OCI-LY1 (cell line): ENCODE measurements around the gene SLC32A1.

Experiments used
- H2AFZ ChIP-seq: fragments of 200-600 bp; sonication (generic), shearing (Covaris generic); 2 replicates; pipeline ENCODE4 v1.6.0; 2014; ENCODE audit warnings: antibody characterized with exemption, mild to moderate bottlenecking, low read length
- H3F3A ChIP-seq: fragments of 200-600 bp; sonication (generic), shearing (Covaris generic); 2 replicates; pipeline ENCODE4 v1.6.0; 2014; ENCODE audit warnings: mild to moderate bottlenecking, antibody characterized with exemption, low read length, moderate library complexity; ENCODE audit not compliant: insufficient read depth
- H3K27ac ChIP-seq: fragments of 200-600 bp; sonication (generic); 2 replicates; pipeline ENCODE4 v1.5.1; 2014; ENCODE audit warnings: low read length, mixed run types, mild to moderate bottlenecking, low read depth; ENCODE audit not compliant: poor library complexity, severe bottlenecking
- H3K27me3 ChIP-seq: fragments of 200-600 bp; sonication (generic); 2 replicates; pipeline ENCODE4 v1.6.0; 2014; ENCODE audit warnings: antibody characterized with exemption, mild to moderate bottlenecking, low read length, moderate library complexity; ENCODE audit not compliant: insufficient read depth
- H3K36me3 ChIP-seq: fragments of 200-600 bp; sonication (generic); 2 replicates; pipeline ENCODE4 v1.6.1; 2014; ENCODE audit warnings: mild to moderate bottlenecking, antibody characterized with exemption, low read length, moderate library complexity, mixed read lengths; ENCODE audit not compliant: insufficient read depth
- H3K4me1 ChIP-seq: fragments of 200-600 bp; sonication (generic); 2 replicates; pipeline ENCODE4 v1.5.1; 2014; ENCODE audit warnings: mild to moderate bottlenecking, low read length, moderate library complexity; ENCODE audit not compliant: insufficient read depth, severe bottlenecking
- H3K4me2 ChIP-seq: fragments of 200-600 bp; sonication (generic), shearing (Covaris generic); 2 replicates; pipeline ENCODE4 v1.6.1; 2014; ENCODE audit warnings: low read length
- H3K4me3 ChIP-seq: fragments of 200-600 bp; sonication (generic); 2 replicates; pipeline ENCODE4 v1.5.1; 2014; ENCODE audit warnings: low read length, low read depth, mild to moderate bottlenecking, mixed read lengths; ENCODE audit not compliant: poor library complexity, severe bottlenecking
- H3K79me2 ChIP-seq: fragments of 200-600 bp; shearing (Covaris generic); 2 replicates; pipeline ENCODE4 v1.6.1; 2016; ENCODE audit warnings: mixed run types, low read length, mixed read lengths; ENCODE audit not compliant: insufficient read depth
- H3K9ac ChIP-seq: fragments of 200-600 bp; sonication (generic), shearing (Covaris generic); 2 replicates; pipeline ENCODE4 v1.6.1; 2014; ENCODE audit warnings: mild to moderate bottlenecking, low read length, mixed read lengths
- H3K9me2 ChIP-seq: fragments of 200-600 bp; sonication (generic), shearing (Covaris generic); 2 replicates; pipeline ENCODE4 v1.6.1; 2014; ENCODE audit warnings: low read depth, mild to moderate bottlenecking, low read length, mixed read lengths
- H3K9me3 ChIP-seq: fragments of 200-600 bp; shearing (Covaris generic); 2 replicates; pipeline ENCODE4 v1.6.1; 2014; ENCODE audit warnings: low read length, mixed read lengths
- H4K20me1 ChIP-seq: fragments of 200-600 bp; sonication (generic), shearing (Covaris generic); 2 replicates; pipeline ENCODE4 v1.6.0; 2016; ENCODE audit warnings: mild to moderate bottlenecking, low read length; ENCODE audit not compliant: insufficient read depth
- CTCF ChIP-seq: fragments of 200-600 bp; sonication (generic), shearing (Covaris generic); IDR thresholded peaks from 2 replicates; pipeline ENCODE4 v1.5.1; 2017; ENCODE audit warnings: mild to moderate bottlenecking, antibody characterized with exemption, low read length, moderate library complexity, mixed read lengths
- EZH2 ChIP-seq: fragments of 200-600 bp; sonication (generic), shearing (Covaris generic); IDR thresholded peaks from 2 replicates; pipeline ENCODE4 v1.8.0; 2017; ENCODE audit warnings: borderline replicate concordance, mixed run types, mild to moderate bottlenecking, antibody characterized with exemption, low read length, moderate library complexity, mixed read lengths

SLC32A1 gene

GRCh38 chr20:38764567-38765318 is 40.5 kb downstream of the SLC32A1 start:
- no peak overlapping the region for H3K4me2 ChIP-seq
- no peak for TF ChIP-seq EZH2
- TF ChIP-seq CTCF, result no peak
- H3K27ac ChIP-seq, result no peak overlapping the region
- H3K9ac ChIP-seq, result no peak overlapping the region
- no peak overlapping the region for H3K4me3 ChIP-seq
- no peaks in the 10 kb centered on the region for H4K20me1 ChIP-seq
- no peaks in the 10 kb centered on the region for H3K79me2 ChIP-seq
- H3K4me1 ChIP-seq, result no peaks in the 10 kb centered on the region
- no peaks in the 10 kb centered on the region for H3F3A ChIP-seq
- H3K27me3 ChIP-seq, result no peaks in the 10 kb centered on the region
- peaks cover 85% of the 10 kb centered on the region for H3K36me3 ChIP-seq
- H3K9me3 ChIP-seq, result no peaks in the 10 kb centered on the region
- no peak overlapping the region for H2AFZ ChIP-seq
- no peaks in the 10 kb centered on the region for H3K9me2 ChIP-seq

GRCh38 chr20:38766071-38766470 is 41.8 kb downstream of the SLC32A1 start:
- peaks cover 87% of the 10 kb centered on the region for H3K36me3 ChIP-seq
- no peaks in the 10 kb centered on the region for H4K20me1 ChIP-seq
- H3K9me3 ChIP-seq, result no peaks in the 10 kb centered on the region
- no peak for TF ChIP-seq EZH2
- TF ChIP-seq CTCF, result no peak
- no peak overlapping the region for H3K27ac ChIP-seq
- no peaks in the 10 kb centered on the region for H3K27me3 ChIP-seq
- H3K9ac ChIP-seq, result no peak overlapping the region
- no peak overlapping the region for H3K4me3 ChIP-seq
- no peak overlapping the region for H3K4me2 ChIP-seq
- H3F3A ChIP-seq, result no peaks in the 10 kb centered on the region
- H2AFZ ChIP-seq, result no peak overlapping the region
- H3K79me2 ChIP-seq, result no peaks in the 10 kb centered on the region
- H3K4me1 ChIP-seq, result no peaks in the 10 kb centered on the region
- H3K9me2 ChIP-seq, result no peaks in the 10 kb centered on the region

- peaks cover 93% of the 10 kb centered on the region for H3K36me3 ChIP-seq
- H3K4me1 ChIP-seq, result no peaks in the 10 kb centered on the region
- H3K9ac ChIP-seq, result no peak overlapping the region
- H4K20me1 ChIP-seq, result no peaks in the 10 kb centered on the region
- H3F3A ChIP-seq, result no peaks in the 10 kb centered on the region
- H3K4me3 ChIP-seq, result no peak overlapping the region
- no peak overlapping the region for H2AFZ ChIP-seq
- H3K79me2 ChIP-seq, result no peaks in the 10 kb centered on the region
- H3K4me2 ChIP-seq, result no peak overlapping the region
- no peaks in the 10 kb centered on the region for H3K27me3 ChIP-seq
- H3K9me2 ChIP-seq, result no peaks in the 10 kb centered on the region
- no peak overlapping the region for H3K27ac ChIP-seq
- no peak for TF ChIP-seq EZH2
- no peak for TF ChIP-seq CTCF
- peaks cover 4% of the 10 kb centered on the region; the same call in 1 of the 2 replicates for H3K9me3 ChIP-seq
Observed at GRCh38 chr20:38769376-38770295, 45.4 kb downstream of the SLC32A1 start.
